ENCODE data around the gene ZBTB16.

ZBTB16 gene

DNA sequence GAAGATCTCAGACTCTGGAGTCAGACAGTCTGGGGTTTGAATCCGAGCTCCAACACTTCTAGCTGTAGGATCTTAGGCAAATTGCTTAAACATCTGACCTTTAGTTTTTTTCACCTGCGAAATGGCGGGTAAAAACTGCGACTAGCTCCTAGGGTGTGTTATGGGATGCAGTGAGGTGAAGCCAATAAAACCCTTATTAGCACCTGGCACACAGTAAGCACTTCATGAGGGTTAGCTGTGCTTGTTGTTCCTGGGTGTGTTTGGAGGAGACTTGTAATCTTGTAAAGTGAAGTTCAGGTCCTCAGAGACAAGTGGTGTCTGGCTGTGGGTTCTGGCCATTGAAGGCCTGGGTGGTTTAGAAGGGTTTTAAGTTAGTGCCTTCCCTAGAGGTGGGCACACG, 68.9 kb downstream of the ZBTB16 start:
- H4K8ac ChIP-seq (ENCODE audit: low read depth, low read length) = no peak overlapping the region
- H3K9me3 ChIP-seq (replicated peaks in 1 of 2; ENCODE audit: control insufficient read depth in 2 of 2, insufficient read depth in 1 of 2, low read depth in 1 of 2, low read length in 2 of 2) = peaks cover 0 to 13% of the 10 kb centered on the region in 2 donors
- H3K4me1 ChIP-seq (ENCODE audit: control insufficient read depth in 2 of 2, insufficient read depth in 1 of 2, low read depth in 1 of 2, low read length in 2 of 2) = peaks cover 28 to 29% of the 10 kb centered on the region in 2 donors
- H3K4me3 ChIP-seq (ENCODE audit: low read length in 2 of 2) = no peak overlapping the region
- no peak overlapping the region for H3K4ac ChIP-seq (ENCODE audit: low read length)
- no peak overlapping the region for H3K14ac ChIP-seq (ENCODE audit: low read length)
- peaks cover 3 to 33% of the 10 kb centered on the region in 2 donors for H3K36me3 ChIP-seq (replicated peaks in 1 of 2; ENCODE audit: control insufficient read depth in 2 of 2, insufficient read depth in 2 of 2, low read length in 2 of 2)
- H2BK120ac ChIP-seq (ENCODE audit: low read depth, low read length) = no peak overlapping the region
- H3K9ac ChIP-seq (ENCODE audit: low read depth, low read length, poor library complexity) = no peak overlapping the region
- H2AFZ ChIP-seq (ENCODE audit: low read length) = no peak overlapping the region
- no peak overlapping the region for H2BK15ac ChIP-seq (ENCODE audit: low read length)
- no peak overlapping the region for H4K91ac ChIP-seq (ENCODE audit: low read depth, low read length, poor library complexity)
- no peak for DNase-seq (ENCODE audit: low spot score)
- no peak overlapping the region for H2BK5ac ChIP-seq (ENCODE audit: low read length)
- no peak overlapping the region for H3K4me2 ChIP-seq (ENCODE audit: insufficient read depth, low read length, poor library complexity, severe bottlenecking)
- H3K27me3 ChIP-seq (ENCODE audit: control insufficient read depth in 3 of 3, insufficient read depth in 3 of 3, low read depth in 1 of 3, low read length in 3 of 3) = no peaks in the 10 kb centered on the region
- no peak overlapping the region for H3K23ac ChIP-seq (ENCODE audit: low read depth, low read length, poor library complexity)
- no peak overlapping the region for H3K18ac ChIP-seq (ENCODE audit: low read length)
- no peak overlapping the region for H2AK5ac ChIP-seq (ENCODE audit: low read depth, low read length)
- no peak overlapping the region for H3K27ac ChIP-seq (replicated peaks; ENCODE audit: low read length)
- H2BK12ac ChIP-seq (ENCODE audit: low read length) = no peak overlapping the region
- no CpG with 5 or more reads among the region's 5 CpGs for WGBS, 2 donors (ENCODE audit: extremely low coverage in 2 of 2, insufficient read length in 2 of 2, insufficient replicate concordance in 1 of 2)
- H3K79me1 ChIP-seq (ENCODE audit: low read depth, low read length) = peaks cover 6% of the 10 kb centered on the region

DNA sequence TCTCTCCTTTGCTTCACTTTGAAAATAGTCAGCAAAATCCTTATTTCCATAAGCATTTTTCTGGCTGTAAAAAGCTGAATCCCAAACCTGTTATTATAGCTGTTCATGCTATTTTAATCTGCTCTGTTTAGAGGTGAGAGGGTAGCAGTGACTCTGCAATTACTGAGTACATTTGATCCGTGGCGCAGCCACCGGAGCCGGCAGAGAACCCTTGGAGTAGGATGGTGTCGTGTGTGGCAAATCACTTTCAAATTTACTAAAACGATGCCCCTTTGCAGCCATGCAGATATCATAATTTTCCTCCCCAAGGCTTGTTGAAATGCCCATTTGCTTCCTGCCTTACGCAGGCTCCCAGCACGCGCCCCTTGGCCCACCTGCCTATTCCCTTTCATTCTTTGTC, 69.6 kb downstream of the ZBTB16 start:
- no peak overlapping the region for H3K14ac ChIP-seq (ENCODE audit: low read length)
- H4K8ac ChIP-seq (ENCODE audit: low read depth, low read length) = no peak overlapping the region
- H3K4me3 ChIP-seq (ENCODE audit: low read length in 2 of 2) = no peak overlapping the region
- H3K23ac ChIP-seq (ENCODE audit: low read depth, low read length, poor library complexity) = no peak overlapping the region
- H2AK5ac ChIP-seq (ENCODE audit: low read depth, low read length) = no peak overlapping the region
- peaks cover 0 to 13% of the 10 kb centered on the region in 2 donors for H3K9me3 ChIP-seq (replicated peaks in 1 of 2; ENCODE audit: control insufficient read depth in 2 of 2, insufficient read depth in 1 of 2, low read depth in 1 of 2, low read length in 2 of 2)
- H3K79me1 ChIP-seq (ENCODE audit: low read depth, low read length) = peaks cover 6% of the 10 kb centered on the region
- H3K18ac ChIP-seq (ENCODE audit: low read length) = no peak overlapping the region
- H4K91ac ChIP-seq (ENCODE audit: low read depth, low read length, poor library complexity) = no peak overlapping the region
- no peak for DNase-seq (ENCODE audit: low spot score)
- H3K27ac ChIP-seq (replicated peaks; ENCODE audit: low read length) = no peak overlapping the region
- H3K4me1 ChIP-seq (ENCODE audit: control insufficient read depth in 2 of 2, insufficient read depth in 1 of 2, low read depth in 1 of 2, low read length in 2 of 2) = peaks cover 28 to 35% of the 10 kb centered on the region in 2 donors
- no peaks in the 10 kb centered on the region for H3K27me3 ChIP-seq (ENCODE audit: control insufficient read depth in 3 of 3, insufficient read depth in 3 of 3, low read depth in 1 of 3, low read length in 3 of 3)
- H3K36me3 ChIP-seq (replicated peaks in 1 of 2; ENCODE audit: control insufficient read depth in 2 of 2, insufficient read depth in 2 of 2, low read length in 2 of 2) = peaks cover 3 to 33% of the 10 kb centered on the region in 2 donors
- no peak overlapping the region for H2AFZ ChIP-seq (ENCODE audit: low read length)
- H2BK12ac ChIP-seq (ENCODE audit: low read length) = no peak overlapping the region
- H3K4me2 ChIP-seq (ENCODE audit: insufficient read depth, low read length, poor library complexity, severe bottlenecking) = no peak overlapping the region
- no peak overlapping the region for H2BK15ac ChIP-seq (ENCODE audit: low read length)
- H2BK120ac ChIP-seq (ENCODE audit: low read depth, low read length) = no peak overlapping the region
- H3K4ac ChIP-seq (ENCODE audit: low read length) = no peak overlapping the region
- no peak overlapping the region for H3K9ac ChIP-seq (ENCODE audit: low read depth, low read length, poor library complexity)
- H2BK5ac ChIP-seq (ENCODE audit: low read length) = no peak overlapping the region
- no CpG with 5 or more reads among the region's 9 CpGs for WGBS, 2 donors (ENCODE audit: extremely low coverage in 2 of 2, insufficient read length in 2 of 2, insufficient replicate concordance in 1 of 2)

DNA sequence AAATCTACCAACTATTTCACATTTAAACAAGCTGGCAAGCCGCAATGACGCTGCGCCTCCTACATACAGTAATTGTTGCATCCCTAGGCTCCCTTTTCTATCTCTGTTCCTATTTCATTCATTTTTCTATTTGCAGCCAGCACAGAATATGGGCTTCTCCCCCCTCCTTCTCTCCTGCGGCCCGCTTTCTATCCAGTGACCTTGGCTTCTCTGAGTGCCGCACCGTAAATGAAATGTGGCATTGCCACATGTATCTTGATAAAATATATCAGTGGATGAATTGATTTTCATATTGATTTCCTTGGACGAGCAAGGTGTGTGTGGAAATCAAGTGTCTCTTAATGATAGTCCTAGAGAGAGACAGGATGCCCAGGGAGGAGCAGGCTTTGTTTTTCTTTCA, 70.2 kb downstream of the ZBTB16 start:
- no peak overlapping the region for H3K27ac ChIP-seq (replicated peaks; ENCODE audit: low read length)
- no peak overlapping the region for H2BK120ac ChIP-seq (ENCODE audit: low read depth, low read length)
- no CpG with 5 or more reads among the region's 8 CpGs for WGBS, 2 donors (ENCODE audit: extremely low coverage in 2 of 2, insufficient read length in 2 of 2, insufficient replicate concordance in 1 of 2)
- DNase-seq (ENCODE audit: low spot score) = no peak
- H3K14ac ChIP-seq (ENCODE audit: low read length) = no peak overlapping the region
- no peak overlapping the region for H3K4ac ChIP-seq (ENCODE audit: low read length)
- H4K8ac ChIP-seq (ENCODE audit: low read depth, low read length) = no peak overlapping the region
- H2BK12ac ChIP-seq (ENCODE audit: low read length) = no peak overlapping the region
- H3K4me1 ChIP-seq (ENCODE audit: control insufficient read depth in 2 of 2, insufficient read depth in 1 of 2, low read depth in 1 of 2, low read length in 2 of 2) = peaks cover 28 to 30% of the 10 kb centered on the region in 2 donors
- H3K79me1 ChIP-seq (ENCODE audit: low read depth, low read length) = peaks cover 6% of the 10 kb centered on the region
- H2BK5ac ChIP-seq (ENCODE audit: low read length) = no peak overlapping the region
- H4K91ac ChIP-seq (ENCODE audit: low read depth, low read length, poor library complexity) = no peak overlapping the region
- H3K4me3 ChIP-seq (ENCODE audit: low read length in 2 of 2) = no peak overlapping the region
- H3K9ac ChIP-seq (ENCODE audit: low read depth, low read length, poor library complexity) = no peak overlapping the region
- no peak overlapping the region for H2AFZ ChIP-seq (ENCODE audit: low read length)
- no peak overlapping the region for H3K23ac ChIP-seq (ENCODE audit: low read depth, low read length, poor library complexity)
- H3K4me2 ChIP-seq (ENCODE audit: insufficient read depth, low read length, poor library complexity, severe bottlenecking) = no peak overlapping the region
- no peak overlapping the region for H3K18ac ChIP-seq (ENCODE audit: low read length)
- peaks cover 0 to 13% of the 10 kb centered on the region in 2 donors for H3K9me3 ChIP-seq (replicated peaks in 1 of 2; ENCODE audit: control insufficient read depth in 2 of 2, insufficient read depth in 1 of 2, low read depth in 1 of 2, low read length in 2 of 2)
- no peak overlapping the region for H2BK15ac ChIP-seq (ENCODE audit: low read length)
- H3K36me3 ChIP-seq (replicated peaks in 1 of 2; ENCODE audit: control insufficient read depth in 2 of 2, insufficient read depth in 2 of 2, low read length in 2 of 2) = peaks cover 3 to 30% of the 10 kb centered on the region in 2 donors
- no peaks in the 10 kb centered on the region for H3K27me3 ChIP-seq (ENCODE audit: control insufficient read depth in 3 of 3, insufficient read depth in 3 of 3, low read depth in 1 of 3, low read length in 3 of 3)
- no peak overlapping the region for H2AK5ac ChIP-seq (ENCODE audit: low read depth, low read length)

DNA sequence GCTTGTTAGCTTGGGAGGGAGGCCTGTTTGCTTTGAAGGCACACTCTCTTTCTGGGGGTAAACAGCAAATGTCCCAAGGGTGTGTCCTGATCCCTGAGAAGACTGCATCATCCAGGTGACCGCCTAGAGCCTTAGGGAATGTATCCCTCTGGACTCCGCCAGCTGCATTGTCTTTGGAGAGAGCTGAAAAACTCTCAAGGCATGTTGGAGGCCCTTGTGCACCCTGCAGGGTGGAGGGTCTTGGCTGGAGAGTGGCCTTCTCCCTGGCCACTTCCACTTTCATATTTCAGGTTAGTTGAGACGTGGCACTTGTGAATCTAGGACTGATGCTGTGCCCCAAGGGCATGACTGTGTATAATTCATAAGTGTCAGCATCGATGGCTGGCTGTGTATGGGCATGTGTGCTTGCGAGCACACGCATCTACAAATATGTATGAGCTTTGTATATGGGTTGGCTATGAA, 70.6 kb downstream of the ZBTB16 start:
- Histone ChIP-seq H4K8ac (ENCODE audit: low read depth, low read length) (no peak overlapping the region), H3K9me3 (replicated peaks in 1 of 2; ENCODE audit: control insufficient read depth in 2 of 2, insufficient read depth in 1 of 2, low read depth in 1 of 2, low read length in 2 of 2) (peaks cover 0 to 13% of the 10 kb centered on the region in 2 donors), H3K27me3 (ENCODE audit: control insufficient read depth in 3 of 3, insufficient read depth in 3 of 3, low read depth in 1 of 3, low read length in 3 of 3) (no peaks in the 10 kb centered on the region), H2AK5ac (ENCODE audit: low read depth, low read length) (no peak overlapping the region), H3K79me1 (ENCODE audit: low read depth, low read length) (peaks cover 6% of the 10 kb centered on the region), H2BK15ac (ENCODE audit: low read length) (no peak overlapping the region), H3K18ac (ENCODE audit: low read length) (no peak overlapping the region), H2BK12ac (ENCODE audit: low read length) (no peak overlapping the region), H3K9ac (ENCODE audit: low read depth, low read length, poor library complexity) (no peak overlapping the region), H3K4me3 (ENCODE audit: low read length in 2 of 2) (no peak overlapping the region), H3K4me2 (ENCODE audit: insufficient read depth, low read length, poor library complexity, severe bottlenecking) (no peak overlapping the region), H2AFZ (ENCODE audit: low read length) (no peak overlapping the region), H3K4ac (ENCODE audit: low read length) (no peak overlapping the region), H3K23ac (ENCODE audit: low read depth, low read length, poor library complexity) (no peak overlapping the region), H3K14ac (ENCODE audit: low read length) (no peak overlapping the region), H3K36me3 (replicated peaks in 1 of 2; ENCODE audit: control insufficient read depth in 2 of 2, insufficient read depth in 2 of 2, low read length in 2 of 2) (peaks cover 3 to 26% of the 10 kb centered on the region in 2 donors), H4K91ac (ENCODE audit: low read depth, low read length, poor library complexity) (no peak overlapping the region), H2BK5ac (ENCODE audit: low read length) (no peak overlapping the region), H2BK120ac (ENCODE audit: low read depth, low read length) (no peak overlapping the region), H3K27ac (replicated peaks; ENCODE audit: low read length) (peak overlapping the region; percentile 8), H3K4me1 (ENCODE audit: control insufficient read depth in 2 of 2, insufficient read depth in 1 of 2, low read depth in 1 of 2, low read length in 2 of 2) (peaks cover 31 to 32% of the 10 kb centered on the region in 2 donors)
- WGBS, 2 donors (ENCODE audit: extremely low coverage in 2 of 2, insufficient read length in 2 of 2, insufficient replicate concordance in 1 of 2) = no CpG with 5 or more reads among the region's 6 CpGs
- DNase-seq (ENCODE audit: low spot score) = no peak

Data from neuronal stem cell (in vitro differentiated cells).